Vagina (tissue), 2 donors: ENCODE data around the gene KCNK4. TPM values are rescaled to one million over a fixed set of nuclear protein-coding genes. Genes with fewer than 3 reads are reported as not detected.

Experiments used
- DNase-seq, 2 donors: peaks; one replicate each; pipeline ENCODE4 v3.0.0-alpha.2; 2017; ENCODE audit errors: extremely low spot score in 2 of 2
- H3K27ac ChIP-seq: fragments of 200-600 bp; sonication (generic); one replicate; pipeline ENCODE4 v1.5.1; 2019
- H3K27me3 ChIP-seq: fragments of 200-600 bp; sonication (generic); one replicate; pipeline ENCODE4 v1.5.1; 2019
- H3K36me3 ChIP-seq, 2 donors: fragments of 200-600 bp; sonication (generic); one replicate each; pipeline ENCODE4 v1.5.1; 2017 to 2019
- H3K4me1 ChIP-seq: fragments of 200-600 bp; sonication (generic); one replicate; pipeline ENCODE4 v1.5.1; 2019
- H3K4me3 ChIP-seq, 2 donors: fragments of 200-600 bp; sonication (generic); 1 replicate in 1 of 2; 2 replicates in 1 of 2; pipeline ENCODE4 v1.5.1; 2016 to 2019
- H3K9me3 ChIP-seq: fragments of 200-600 bp; sonication (generic); one replicate; pipeline ENCODE4 v1.5.1; 2019
- CTCF ChIP-seq, 3 experiments: fragments of 450-650 bp in 2 of 3; fragments of 200-600 bp in 1 of 3; sonication (generic) in 1 of 3; IDR thresholded peaks; one replicate each; pipeline ENCODE4 v1.5.1; 2017 to 2019; ENCODE audit warnings: antibody characterized with exemption in 3 of 3, mild to moderate bottlenecking in 2 of 3, moderate library complexity in 2 of 3
- POLR2A ChIP-seq, 2 donors: fragments of 450-650 bp; IDR thresholded peaks; one replicate each; pipeline ENCODE4 v1.6.1; 2017; ENCODE audit warnings: antibody characterized with exemption in 2 of 2, mild to moderate bottlenecking in 2 of 2, moderate library complexity in 2 of 2
- POLR2AphosphoS5 ChIP-seq, 2 donors: sonication (generic); formaldehyde crosslinking; IDR thresholded peaks; one replicate each; pipeline ENCODE4 v1.9.0; 2017; ENCODE audit warnings: antibody characterized with exemption in 2 of 2, mild to moderate bottlenecking in 2 of 2, low read depth in 1 of 2; ENCODE audit not compliant: insufficient read depth in 1 of 2
- intact Hi-C: fragments of 100-400 bp; cut with DNase I; formaldehyde crosslinking; loops from one replicate; pipeline ENCODE4 v1.15.1; 2023
- total RNA-seq: library from RNA; depleted of rRNA; stranded (reverse); fragments of >200 nt; gene quantifications from one replicate; pipeline ENCODE4 v1.2.3, GENCODE V29; 2016

KCNK4 gene
- total RNA-seq, 1 donor from 2014 or later = 0.98 TPM

GRCh38 chr11:64304032-64304315 lies 12.9 kb downstream of the KCNK4 start:
- H3K27ac ChIP-seq = peak overlapping the region; percentile 96
- H3K27me3 ChIP-seq = no peaks in the 10 kb centered on the region
- peak overlapping the region; percentile 83 to 93 for H3K4me3 ChIP-seq
- H3K36me3 ChIP-seq = no peaks in the 10 kb centered on the region
- no peak for DNase-seq
- peaks cover 51% of the 10 kb centered on the region for H3K4me1 ChIP-seq
- no peak for TF ChIP-seq POLR2A (IDR thresholded peaks at IDR 0.05)
- TF ChIP-seq CTCF (IDR thresholded peaks at IDR 0.05) = no peak
- TF ChIP-seq POLR2AphosphoS5 (IDR thresholded peaks at IDR 0.05; ENCODE audit: insufficient read depth in 1 of 2, low read depth in 1 of 2) = no peak
- intact Hi-C loops = no loop called here
- no peaks in the 10 kb centered on the region for H3K9me3 ChIP-seq

GRCh38 chr11:64304316-64305072 lies 13.4 kb downstream of the KCNK4 start:
- no peaks in the 10 kb centered on the region for H3K36me3 ChIP-seq
- intact Hi-C loops = loop anchor here (5.0 kb wide), 1 partner anchor 67 kb away; no protein-coding TSS in a partner anchor
- H3K27ac ChIP-seq = peak overlapping the region; percentile 96
- TF ChIP-seq POLR2A (IDR thresholded peaks at IDR 0.05) = no peak
- peak; percentile 83 to 90 (median 85) for TF ChIP-seq CTCF (IDR thresholded peaks at IDR 0.05)
- TF ChIP-seq POLR2AphosphoS5 (IDR thresholded peaks at IDR 0.05; ENCODE audit: insufficient read depth in 1 of 2, low read depth in 1 of 2) = peak in 1 of 2 donors; percentile 72
- no peaks in the 10 kb centered on the region for H3K9me3 ChIP-seq
- peak overlapping the region; percentile 83 to 93 for H3K4me3 ChIP-seq
- DNase-seq = peak in 1 of 2 donors; percentile 93
- H3K4me1 ChIP-seq = peaks cover 45% of the 10 kb centered on the region
- H3K27me3 ChIP-seq = no peaks in the 10 kb centered on the region

- Histone ChIP-seq H3K4me1 (peaks cover 38% of the 10 kb centered on the region), H3K36me3 (no peaks in the 10 kb centered on the region), H3K9me3 (no peaks in the 10 kb centered on the region), H3K27ac (peak within 1 kb of the TSS; percentile 96), H3K4me3 (peak within 1 kb of the TSS; percentile 83 to 93), H3K27me3 (no peaks in the 10 kb centered on the region)
- intact Hi-C loops = loop anchor here (5.0 kb wide), 1 partner anchor 68 kb away; no protein-coding TSS in a partner anchor
- peak in 1 of 2 donors; percentile 99 for DNase-seq
- peak in 1 of 2 donors; percentile 72 for TF ChIP-seq POLR2AphosphoS5 (IDR thresholded peaks at IDR 0.05; ENCODE audit: insufficient read depth in 1 of 2, low read depth in 1 of 2)
- TF ChIP-seq CTCF (IDR thresholded peaks at IDR 0.05) = no peak
- TF ChIP-seq POLR2A (IDR thresholded peaks at IDR 0.05) = peak in 1 of 2 donors; percentile 71
These were observed 14.1 kb downstream of the KCNK4 start, which contains the start of gene ESRRA for GRCh38 chr11:64305075-64305690. Gene ESRRA, plus strand, starts transcription at chr11:64305524. Its CDS starts 1,656 bp downstream, at chr11:64307180.

- H3K36me3 ChIP-seq = no peaks in the 10 kb centered on the region
- peak overlapping the region; percentile 88 for H3K27ac ChIP-seq
- peak overlapping the region; percentile 83 to 93 for H3K4me3 ChIP-seq
- TF ChIP-seq POLR2AphosphoS5 (IDR thresholded peaks at IDR 0.05; ENCODE audit: insufficient read depth in 1 of 2, low read depth in 1 of 2) (peak in 1 of 2 donors; percentile 46), CTCF (IDR thresholded peaks at IDR 0.05) (no peak), POLR2A (IDR thresholded peaks at IDR 0.05) (no peak)
- peak in 1 of 2 donors; percentile 91 for DNase-seq
- H3K9me3 ChIP-seq = no peaks in the 10 kb centered on the region
- intact Hi-C loops = loop anchor here (5.0 kb wide), 1 partner anchor 69 kb away; no protein-coding TSS in a partner anchor
- no peaks in the 10 kb centered on the region for H3K27me3 ChIP-seq
- peaks cover 31% of the 10 kb centered on the region for H3K4me1 ChIP-seq
These were observed 14.8 kb downstream of the KCNK4 start for GRCh38 chr11:64305691-64306562.
